ENCODE data around the gene POLRMT.
"Not testable (repeated sequence)": the region's sequence is repeated elsewhere in the genome, so short reads cannot be mapped to it uniquely, and the experiment has no call there.

Gene POLRMT

DNA sequence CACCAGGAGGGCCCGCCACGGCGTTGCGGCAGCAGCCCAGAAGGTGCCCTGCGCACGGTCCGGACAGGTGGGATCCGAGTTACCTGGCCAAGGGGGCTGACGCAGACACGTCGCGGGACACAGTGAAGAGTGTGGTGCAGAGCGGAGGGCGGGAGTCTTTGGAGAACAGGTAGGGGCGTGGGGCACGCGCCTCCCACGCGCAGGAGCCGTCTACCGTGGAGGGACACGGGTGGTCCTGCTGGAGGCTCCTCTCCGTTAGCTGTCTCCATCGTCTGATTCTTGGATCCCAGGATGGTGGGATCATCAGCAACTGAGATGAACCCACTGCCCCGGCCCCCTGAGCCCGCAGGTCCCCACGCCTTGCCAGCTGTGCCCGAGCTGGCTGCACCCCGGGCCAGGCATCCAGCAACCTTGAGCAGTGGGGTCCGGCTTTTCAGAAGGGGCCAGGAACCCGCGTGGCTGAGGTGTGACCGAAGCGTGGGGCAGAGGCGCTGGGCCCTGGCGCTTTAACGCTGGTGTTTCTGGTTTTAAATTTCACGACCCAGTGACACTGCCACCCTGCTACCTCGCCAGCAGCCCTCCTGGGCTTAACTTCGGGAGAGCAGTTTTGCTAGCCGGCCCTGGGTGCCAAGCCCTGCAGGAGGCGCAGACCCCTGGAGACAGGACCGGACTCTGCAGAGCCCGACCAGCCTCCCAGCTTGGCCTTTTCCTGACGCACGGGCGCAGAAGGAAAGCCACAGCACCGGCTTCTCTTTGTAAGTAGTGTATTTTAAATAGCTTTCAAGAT lies 13.6 kb upstream of the POLRMT start:
- no peak for DNase-seq

DNA sequence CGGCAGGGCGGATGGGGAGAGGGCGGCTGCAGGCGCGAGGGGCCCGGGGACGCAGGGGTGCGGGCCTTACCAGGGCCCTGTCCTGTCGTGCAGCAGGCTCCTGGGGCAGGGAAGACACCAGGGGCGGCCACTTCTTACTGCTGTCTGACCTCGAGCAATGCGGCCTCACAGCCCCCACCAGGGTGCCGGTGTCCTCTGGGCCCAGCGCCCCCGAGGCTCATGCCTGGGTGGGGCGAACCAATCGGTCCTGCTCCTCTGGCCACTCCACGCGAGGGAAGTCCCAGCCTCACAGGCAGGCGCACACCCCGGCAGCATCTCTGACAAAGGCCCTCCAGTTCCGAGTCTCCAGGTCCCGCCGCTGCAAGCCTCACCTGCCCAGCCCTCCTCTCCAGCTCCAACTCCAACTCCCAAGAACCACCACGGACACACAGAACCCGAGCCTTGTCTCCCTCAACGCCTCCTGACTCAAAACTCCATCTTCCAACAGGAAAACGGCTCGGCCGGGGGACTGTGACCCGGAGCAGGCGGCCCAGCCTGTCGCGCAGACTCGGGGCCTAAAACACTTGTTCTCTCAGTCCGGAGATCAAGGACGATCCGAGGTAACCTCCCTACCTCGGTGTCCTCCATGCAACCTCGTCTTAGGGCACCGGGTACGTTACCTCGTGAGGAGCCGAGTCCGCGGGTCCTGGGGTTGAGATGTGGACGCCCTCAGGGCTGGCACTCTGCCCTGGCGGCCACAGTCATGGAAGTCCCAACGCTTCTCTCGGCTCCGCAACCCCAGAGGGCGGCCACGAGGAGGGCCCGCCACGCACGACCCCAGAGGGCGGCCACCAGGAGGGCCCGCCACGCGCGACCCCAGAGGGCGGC lies 12.8 kb upstream of the POLRMT start:
- no peak for DNase-seq

DNA sequence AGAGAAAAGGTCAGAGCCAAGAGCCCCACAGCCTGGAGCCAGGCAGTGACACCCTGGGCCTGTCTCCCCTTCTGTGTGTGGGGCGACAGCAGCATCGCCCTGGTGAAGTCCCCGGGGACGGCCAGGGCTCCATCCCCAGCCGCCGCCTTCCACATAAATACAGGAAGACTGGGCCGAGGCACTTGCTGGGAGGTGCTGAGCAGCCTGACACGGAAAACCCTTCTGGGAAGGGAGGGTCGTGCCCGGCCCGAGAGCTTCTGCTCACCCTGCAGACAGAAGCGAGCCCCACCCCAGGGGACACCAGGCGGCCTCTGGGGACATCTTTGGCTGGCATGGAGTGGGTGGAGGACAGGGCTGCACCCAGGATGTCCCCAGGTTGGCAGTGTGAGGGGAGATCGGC lies 11.5 kb upstream of the POLRMT start:
- DNase-seq: no peak

DNA sequence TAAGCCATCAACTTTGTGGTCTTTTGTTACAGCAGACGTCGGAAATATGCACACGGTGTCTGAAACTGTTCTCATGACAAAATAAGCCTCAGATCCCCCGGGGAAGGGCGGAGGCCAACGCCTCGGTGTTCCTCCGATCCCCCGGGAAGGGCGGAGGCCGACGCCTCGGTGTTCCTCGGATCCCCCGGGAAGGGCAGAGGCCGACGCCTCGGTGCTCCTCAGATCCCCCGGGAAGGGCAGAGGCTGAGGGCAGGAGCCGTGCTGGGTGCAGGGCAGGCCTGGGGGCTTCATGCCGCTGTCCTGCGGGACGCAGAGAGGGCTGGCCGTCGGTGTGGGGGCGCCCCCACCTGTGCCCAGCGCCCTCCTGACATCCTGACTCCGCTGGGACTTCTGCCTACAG lies 11.0 kb upstream of the POLRMT start:
- no peak for DNase-seq

DNA sequence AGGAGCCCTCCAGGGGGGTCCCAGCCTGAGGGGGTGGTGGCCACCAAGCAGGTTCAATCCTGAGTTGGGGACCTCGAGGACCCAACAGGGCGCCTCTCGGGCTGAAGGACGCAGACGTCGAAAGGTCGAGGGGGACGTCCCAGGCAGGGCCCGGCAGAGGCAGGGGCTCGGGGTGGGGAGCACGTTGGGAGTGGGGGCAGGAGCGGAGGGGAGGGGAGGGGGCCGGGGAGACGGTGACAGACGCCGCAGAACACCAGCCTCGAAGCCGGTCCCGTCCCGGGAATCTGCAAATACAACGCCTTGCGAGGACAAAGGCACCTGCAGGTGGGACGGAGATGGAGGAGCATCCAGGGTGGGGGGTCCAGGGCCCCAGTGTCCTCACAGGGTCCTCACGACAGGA lies 10.4 kb upstream of the POLRMT start:
- DNase-seq: no peak

DNA sequence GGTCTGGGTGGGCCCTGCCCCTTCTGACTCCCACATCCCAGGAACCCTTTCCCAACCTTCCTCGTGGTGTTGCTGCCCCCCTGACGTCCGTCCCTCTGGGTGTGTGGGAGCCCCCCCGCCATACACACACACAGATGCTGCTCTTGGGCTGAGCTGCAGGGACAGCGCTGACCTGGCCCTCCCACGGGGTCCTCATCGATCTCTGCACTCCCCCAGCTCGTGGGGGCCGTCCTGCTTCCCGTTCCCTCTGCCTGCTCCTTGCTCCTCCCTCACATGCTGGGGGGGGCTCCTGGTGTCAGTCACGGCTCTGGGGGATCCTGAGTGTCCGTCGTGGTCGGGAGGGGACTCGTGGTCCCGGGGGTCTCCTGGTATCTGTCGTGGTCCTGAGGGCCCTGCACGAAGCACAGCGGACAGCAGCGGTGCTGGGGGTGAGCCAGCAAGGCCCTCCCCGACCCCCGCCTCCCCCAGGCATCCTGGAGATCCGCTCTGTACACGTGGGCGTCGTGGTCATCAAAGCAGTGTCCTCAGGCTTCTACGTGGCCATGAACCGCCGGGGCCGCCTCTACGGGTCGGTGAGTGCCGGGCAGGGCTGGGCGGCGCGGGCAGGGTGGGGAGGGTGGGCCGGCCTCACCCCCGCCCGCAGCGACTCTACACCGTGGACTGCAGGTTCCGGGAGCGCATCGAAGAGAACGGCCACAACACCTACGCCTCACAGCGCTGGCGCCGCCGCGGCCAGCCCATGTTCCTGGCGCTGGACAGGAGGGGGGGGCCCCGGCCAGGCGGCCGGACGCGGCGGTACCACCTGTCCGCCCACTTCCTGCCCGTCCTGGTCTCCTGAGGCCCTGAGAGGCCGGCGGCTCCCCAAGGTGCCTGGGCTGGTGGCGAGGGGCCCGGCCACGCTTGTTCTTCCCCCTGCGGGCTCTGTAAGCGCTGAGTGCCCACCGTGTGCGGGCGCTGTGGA lies 9.7 kb upstream of the POLRMT start:
- no peak for DNase-seq

DNA sequence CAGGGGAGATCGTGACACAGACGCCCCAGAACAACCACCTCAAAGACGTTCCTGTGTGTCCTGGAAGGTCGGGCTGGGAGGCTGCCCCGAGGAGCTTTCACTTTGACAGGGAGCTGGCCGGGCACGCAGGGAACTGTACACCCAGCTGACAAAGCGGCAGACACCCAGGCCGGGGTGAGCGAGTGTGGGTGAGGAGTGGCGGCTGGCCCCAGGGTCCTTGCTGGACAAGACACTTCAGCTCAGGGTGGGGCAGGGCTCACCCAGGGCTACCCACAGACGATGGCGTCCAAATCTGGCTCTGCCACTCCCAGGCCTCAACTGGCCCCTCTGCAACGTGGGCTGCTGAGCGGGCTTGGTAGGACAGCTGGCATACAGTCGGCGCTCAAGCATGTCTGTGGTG lies 8.4 kb upstream of the POLRMT start:
- DNase-seq: no peak

DNA sequence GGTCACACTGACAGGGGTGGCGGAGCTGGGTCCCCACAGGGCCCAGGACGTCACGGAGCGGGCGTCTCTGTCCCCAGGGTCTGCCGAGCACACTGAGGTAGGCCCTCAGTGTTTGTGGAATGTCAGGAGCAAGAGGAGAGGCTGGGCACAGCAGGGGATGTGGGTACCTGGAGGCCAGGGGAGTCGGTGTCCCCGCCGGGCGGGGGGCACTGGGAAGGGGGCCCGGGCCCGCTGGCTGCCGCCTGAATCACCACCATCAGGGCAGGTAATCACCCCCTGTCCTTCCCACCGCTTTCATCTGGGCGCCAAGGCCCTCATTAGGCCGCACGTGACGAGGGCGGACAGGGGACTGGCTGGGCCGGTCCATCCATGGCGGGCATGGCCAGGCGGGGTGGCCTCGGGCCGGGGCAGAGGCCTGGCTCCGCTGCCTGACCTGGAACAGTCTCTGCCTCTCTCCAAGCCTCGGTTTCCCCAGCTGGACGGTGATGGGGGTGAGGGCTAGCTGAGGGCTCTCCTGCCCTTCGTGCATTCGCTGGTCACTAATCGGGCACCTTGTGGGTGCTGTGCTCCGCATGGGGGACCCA lies 7.4 kb upstream of the POLRMT start:
- DNase-seq: no peak

DNA sequence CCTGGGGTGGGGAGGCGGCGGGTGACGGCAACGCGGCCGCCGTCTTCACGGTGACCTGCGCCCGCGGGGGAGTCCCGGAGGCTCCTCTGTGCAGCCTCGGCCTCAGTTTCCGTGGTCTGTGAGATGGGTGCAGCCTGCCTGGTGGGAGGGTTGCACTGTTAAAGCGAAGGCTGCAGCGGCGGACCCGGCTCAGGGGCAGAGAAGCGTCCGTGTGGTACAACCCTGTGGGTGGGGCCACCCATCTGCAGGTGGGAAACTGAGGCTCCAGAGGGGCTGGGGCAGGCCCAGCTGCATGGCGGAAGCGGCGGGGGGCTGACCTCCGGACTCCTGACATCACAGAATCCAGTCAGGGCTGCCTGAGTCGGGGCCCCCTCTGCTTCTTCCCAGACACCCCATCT lies 6.8 kb upstream of the POLRMT start:
- no peak for DNase-seq

DNA sequence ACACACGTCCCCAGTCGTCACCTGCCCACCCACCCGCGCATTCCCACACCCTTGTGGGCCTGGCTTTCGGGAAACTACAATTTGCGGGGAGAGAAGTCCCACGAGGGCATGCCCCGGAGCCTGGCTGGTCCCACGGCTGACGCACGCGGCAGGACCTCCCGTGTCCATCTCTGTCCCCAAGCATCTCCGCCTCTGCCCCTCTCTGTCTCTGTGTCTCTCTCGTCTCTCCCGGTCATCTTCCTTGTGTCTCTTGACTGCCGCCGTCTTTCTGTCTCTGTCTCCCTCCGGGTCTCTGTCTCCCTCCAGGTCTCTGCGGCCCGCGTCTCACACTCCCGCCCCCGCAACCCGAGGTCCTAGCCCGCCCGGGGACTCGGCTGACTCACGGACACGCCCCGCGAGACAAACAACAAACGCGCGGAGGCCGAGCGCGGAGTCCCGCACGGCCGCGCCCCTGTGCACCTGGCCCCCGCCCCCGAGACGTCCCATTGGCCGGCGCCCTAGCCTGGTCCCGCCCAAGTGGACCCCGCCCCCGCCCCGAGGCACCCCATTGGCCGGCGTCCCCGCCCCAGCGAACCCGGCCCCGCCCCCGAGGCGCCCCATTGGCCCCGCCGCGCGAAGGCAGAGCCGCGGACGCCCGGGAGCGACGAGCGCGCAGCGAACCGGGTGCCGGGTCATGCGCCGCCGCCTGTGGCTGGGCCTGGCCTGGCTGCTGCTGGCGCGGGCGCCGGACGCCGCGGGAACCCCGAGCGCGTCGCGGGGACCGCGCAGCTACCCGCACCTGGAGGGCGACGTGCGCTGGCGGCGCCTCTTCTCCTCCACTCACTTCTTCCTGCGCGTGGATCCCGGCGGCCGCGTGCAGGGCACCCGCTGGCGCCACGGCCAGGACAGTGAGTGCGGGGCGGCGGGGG lies 6.2 kb upstream of the POLRMT start, which contains the start of gene FGF22:
FGF22 (plus strand) TSS at position 627 of the 908 bp plus-strand sequence; CDS start at position 674, 47 bp downstream.
- peak; percentile 96 for DNase-seq

DNA sequence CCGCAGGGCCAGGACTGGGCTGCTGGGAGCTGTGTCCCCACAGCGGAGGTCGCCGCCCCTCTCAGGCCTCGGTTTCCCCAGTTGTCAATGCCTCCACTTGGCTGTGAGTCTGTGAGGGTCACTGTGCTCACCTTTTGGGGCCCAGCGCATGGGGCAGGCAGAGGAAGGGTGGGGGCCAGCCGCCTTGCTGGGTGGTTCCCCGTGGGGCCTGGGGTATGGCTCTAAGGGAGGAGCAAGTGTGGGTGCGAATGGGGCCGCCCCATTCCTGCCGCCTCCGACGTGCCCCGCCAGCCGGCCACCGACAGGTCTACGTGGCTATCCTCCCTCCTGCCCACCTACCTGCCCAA lies 5.5 kb upstream of the POLRMT start:
- DNase-seq: no peak

DNA sequence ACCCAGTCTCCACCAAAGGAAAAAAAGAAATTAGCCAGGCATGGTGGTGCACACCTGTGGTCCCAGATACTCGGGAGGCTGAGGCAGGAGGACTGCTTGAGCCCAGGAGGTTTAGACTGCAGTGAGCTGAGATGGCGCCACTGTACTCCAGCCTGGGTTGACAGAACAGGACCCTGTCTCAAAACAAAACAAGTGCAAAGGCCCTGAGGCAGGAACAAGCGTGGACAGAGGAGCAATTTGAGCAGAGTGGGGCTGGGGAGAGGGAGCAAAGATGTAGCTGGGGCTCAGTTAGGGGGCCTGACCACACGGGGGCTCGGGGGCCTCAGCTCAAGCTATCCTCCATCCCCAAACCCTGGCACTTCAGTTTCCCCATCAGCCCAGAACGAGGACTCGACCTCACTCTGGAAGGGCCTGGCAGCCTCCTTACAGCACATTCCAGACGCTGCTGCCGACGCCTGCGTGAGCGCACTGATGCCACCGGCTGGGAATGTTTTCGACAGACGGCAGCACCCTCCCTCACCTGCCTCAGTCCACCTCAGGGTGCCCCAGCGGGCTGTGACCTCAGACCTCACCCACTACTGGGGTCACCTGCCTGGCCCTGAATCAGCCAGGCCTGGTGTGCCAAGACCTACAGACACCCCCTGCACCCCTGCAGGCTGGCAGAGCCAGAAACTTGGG lies 1.8 kb upstream of the POLRMT start:
- DNase-seq: no peak

DNA sequence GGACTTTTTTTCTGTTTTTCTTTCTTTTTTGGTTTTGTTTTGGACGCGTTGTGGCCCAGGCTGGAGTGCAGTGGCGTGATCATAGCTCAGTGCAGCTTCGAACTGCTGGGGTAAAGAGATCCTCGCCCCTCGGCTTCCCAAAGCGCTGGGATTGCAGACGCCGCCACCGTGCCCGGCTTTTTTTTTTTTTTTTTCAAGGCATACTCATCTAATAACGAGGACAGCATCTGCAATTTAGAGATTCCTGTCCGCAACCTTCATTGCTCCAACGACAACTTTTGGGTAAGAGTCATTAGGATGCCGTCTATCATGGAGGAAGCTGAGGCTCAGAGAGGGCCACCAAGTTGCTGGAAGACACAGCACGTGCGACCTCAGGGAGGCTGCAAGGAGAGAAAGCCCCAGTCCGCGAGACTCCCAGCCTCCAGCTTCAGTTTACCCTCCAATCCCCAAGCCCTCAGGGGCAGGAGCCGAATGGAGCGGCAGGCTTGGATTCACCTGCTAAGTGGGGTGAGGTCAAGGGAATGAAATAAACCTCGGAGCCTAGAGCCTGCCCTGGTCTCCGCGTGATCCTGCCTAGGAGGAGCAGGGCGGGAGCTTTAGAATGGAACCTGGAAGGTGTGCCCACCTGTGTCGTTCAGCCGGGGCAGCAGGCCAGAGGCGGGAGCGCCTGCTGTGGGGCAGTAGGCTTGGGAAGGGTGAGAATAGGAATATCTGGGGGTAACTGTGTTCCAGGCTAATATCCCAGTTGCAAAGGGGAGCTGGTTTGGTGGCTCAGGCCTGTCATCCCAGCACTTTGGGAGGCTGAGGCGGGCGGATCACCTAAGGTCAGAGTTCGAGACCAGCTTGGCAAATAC lies 676 bp upstream of the POLRMT start:
- no peak for DNase-seq

DNA sequence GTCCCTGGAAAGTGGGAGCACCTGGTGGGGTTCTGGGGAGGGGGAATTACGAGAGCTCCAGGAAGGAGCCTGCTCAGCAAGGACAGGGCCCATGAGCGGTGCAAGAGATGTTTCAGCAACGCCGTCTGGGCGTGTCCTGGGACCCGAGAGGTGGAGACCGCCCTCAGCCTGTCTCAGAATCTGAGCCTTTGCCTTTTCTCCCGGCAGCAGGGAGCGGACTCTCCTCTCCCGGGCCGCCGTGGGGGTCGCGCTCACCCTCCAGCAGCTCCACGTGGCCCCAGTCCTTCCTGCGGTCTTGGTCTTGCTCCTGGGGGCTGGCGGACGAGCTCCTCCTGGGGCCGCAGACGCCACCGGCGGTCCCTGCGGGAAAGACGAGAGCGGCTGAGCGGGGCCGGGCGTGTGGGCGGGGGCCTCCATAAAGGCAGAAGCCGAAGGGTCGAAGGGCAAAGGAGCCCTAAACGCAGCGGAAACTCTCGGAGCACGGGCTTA lies 714 bp downstream of the POLRMT start:
- DNase-seq: peak; percentile 72

DNA sequence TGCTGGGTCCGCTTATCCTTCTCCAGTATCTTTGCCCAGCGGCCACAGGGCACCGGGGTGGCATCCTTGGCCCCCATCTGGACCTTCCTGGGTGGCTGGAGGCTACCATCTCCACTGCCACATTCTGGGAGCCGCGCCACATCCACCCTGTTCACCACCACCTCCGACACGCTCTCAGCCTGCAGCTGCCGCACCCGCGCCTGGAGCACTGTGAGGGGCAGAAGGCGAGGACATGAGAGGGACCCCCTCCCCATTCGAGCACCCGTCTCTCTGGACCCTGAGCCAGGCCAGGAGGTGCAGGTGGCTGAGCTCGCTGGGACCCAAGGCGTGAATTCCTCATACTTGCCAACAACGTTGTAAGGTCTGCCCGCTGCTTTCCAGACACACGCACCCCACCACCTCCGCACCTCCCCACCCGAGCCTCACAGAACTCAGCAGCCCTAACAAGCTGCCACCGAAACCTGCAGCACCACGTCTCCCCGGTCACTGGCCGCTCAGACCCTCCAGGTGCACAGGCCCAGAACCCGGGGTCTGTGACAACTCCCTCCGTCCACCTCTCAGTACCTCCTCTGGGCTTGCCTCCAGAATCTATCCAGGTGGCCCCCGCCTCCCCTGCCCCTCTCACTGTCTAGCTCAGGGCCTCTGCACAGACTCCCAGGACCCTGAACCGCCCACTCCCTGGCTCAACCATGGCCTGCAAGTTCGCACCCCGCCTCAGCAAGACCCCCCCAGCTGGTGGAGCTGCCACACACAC lies 3.2 kb downstream of the POLRMT start:
- DNase-seq: no peak

DNA sequence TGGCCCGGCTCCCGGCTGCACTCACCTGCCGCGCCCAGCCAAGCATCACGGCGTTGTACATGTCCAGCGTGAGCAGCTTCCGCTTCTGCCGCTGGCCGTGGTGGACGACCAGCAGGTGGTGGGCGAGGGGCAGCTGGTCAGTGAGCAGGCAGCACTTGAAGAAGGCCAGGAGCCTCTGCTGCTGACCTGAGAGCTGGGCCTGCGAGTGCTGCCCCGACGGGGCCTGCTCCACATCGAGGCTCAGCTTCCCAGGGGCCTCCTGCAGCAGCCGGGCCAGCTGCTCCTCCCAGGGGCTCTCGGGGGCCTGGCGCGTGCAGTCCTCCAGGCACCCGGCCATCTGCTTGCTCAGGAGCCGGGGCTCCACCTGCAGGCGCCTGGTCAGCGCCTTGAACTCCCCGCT lies 3.8 kb downstream of the POLRMT start:
- DNase-seq: not testable (repeated sequence)

DNA sequence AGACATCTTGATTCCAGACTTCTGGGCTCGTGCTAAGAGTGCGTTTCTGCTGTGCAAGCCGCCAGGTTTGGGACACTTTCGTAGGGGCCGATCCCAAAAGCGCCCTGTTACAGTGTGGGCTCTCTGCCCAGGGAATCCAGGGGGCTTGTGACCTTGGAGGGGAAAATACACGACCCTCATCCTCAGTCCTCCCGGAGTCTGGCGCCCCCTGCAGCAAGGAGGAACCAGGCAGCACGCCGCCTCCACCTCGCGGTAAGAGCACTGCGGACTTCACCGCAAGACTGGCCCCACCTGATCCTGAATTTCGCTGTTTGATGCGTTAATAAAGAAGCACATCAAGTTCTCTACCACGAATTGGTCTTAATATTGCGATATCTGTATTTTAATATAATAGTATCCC lies 5.2 kb downstream of the POLRMT start:
- peak; percentile 8 for DNase-seq

DNA sequence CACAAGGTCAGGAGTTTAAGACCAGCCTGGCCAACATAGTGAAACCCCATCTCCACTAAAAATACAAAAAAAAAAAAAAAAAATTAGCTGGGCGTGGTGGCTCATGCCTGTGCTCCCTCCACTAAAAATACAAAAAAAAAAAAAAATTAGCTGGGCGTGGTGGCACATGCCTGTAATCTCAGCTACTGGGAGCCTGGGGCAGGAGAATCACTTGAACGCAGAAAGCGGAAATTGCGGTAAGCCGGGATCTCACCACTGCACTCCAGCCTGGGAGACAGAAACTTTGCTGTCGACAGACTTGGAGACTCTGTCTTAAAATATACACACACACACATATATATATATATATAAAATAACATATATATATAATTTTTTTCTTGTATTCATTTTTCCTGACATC lies 6.8 kb downstream of the POLRMT start:
- not testable (repeated sequence) for DNase-seq

DNA sequence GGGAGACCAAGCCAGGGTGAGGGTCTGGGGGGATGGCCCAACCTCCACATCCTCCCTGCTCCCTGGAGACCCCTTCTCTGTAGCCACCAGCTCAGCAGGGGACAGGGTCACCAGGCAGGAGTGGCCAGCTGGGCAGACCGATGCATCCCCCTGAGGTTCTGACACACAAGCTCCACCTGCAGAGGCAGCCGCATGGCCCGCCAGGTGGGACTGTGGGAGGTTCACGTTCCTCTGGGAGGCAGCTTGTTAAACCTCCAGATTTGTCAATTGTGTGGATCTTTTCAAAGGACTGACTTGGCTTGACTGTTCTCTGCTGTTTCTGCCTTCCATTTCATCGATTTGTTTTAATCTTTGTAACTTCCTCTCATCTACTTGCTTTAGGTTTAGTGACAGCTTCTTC lies 8.1 kb downstream of the POLRMT start:
- DNase-seq: no peak

Data from suppressor macrophage treated with lipopolysaccharide for 4 hours (primary cell).